MM.1S (cell line): Measurements from ENCODE around the gene WNK2.

Source experiments
- CTCF ChIP-seq: fragments of 300-600 bp; sonication (generic); IDR thresholded peaks from 2 replicates; pipeline ENCODE4 v1.5.1; 2016; ENCODE audit warnings: antibody characterized with exemption, low read length, mixed read lengths
- EZH2 ChIP-seq: fragments of 300-600 bp; sonication (generic); optimal IDR thresholded peaks from 2 replicates; pipeline ENCODE3; 2017; ENCODE audit warnings: low read depth, mild to moderate bottlenecking, antibody characterized with exemption, low read length, mixed read lengths
- EZH2phosphoT487 ChIP-seq: fragments of 300-600 bp; sonication (generic); IDR thresholded peaks from 2 replicates; pipeline ENCODE4 v1.6.1; 2018; ENCODE audit warnings: antibody characterized with exemption, low read length

DNA sequence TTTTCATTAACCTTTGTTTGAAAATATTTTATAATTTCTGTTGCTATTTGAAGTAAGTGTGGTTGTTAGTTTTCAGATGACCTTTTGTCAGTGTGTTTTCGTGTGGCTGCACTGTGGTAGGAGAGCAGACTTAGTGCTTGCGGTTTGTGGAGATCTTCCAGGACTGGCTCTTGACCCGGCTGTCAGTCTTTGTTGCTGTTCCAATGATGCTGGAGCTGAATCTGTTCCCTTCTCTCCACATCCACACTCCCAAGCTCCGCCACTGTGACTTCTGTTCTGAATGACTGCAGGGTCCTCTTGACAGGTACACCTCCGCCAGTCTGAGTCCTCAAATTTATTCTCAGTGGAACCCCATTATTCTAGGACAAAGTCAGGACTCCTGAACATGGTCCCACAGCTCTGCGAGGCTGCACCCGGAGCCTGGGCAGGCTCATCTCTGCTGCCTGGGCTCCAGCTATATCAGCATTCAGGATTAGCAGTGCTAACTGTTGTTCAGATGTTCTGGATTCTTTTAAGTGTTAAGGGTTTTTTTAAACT lies 126.0 kb downstream of the WNK2 start:
- TF ChIP-seq CTCF (no peak), EZH2 (no peak), EZH2phosphoT487 (no peak)
